ENCODE data around the gene PHF21B. TPM values are rescaled to one million over a fixed set of nuclear protein-coding genes. Genes with fewer than 3 reads are reported as not detected.
A peak's percentile ranks its signal among the peaks of the same experiment; 100 is the strongest.

PHF21B gene
- total and polyA plus RNA-seq, 2 of the 8 experiments (the other 6 are each of a cell fraction or from before 2014, with no cell fraction given), result 19.3 to 68.1 TPM

- TF ChIP-seq RXRA (IDR thresholded peaks at IDR 0.05; ENCODE audit: insufficient read depth, low read depth, low read length) (no peak), RAD21 (IDR thresholded peaks at IDR 0.05 in 1 of 2, conservative IDR thresholded peaks at IDR 0.05 in 1 of 2; ENCODE audit: low read depth in 2 of 2, low read length in 2 of 2) (peak; percentile 75 to 84), EZH2 (IDR thresholded peaks at IDR 0.05; ENCODE audit: low read depth, low read length, severe bottlenecking) (no peak), SIRT6 (IDR thresholded peaks at IDR 0.05; ENCODE audit: low read length) (no peak), CTBP2 (IDR thresholded peaks at IDR 0.05; ENCODE audit: borderline replicate concordance, insufficient read depth, insufficient read length, low read length) (no peak), E2F6 (IDR thresholded peaks at IDR 0.05) (no peak), ZNF274 (IDR thresholded peaks at IDR 0.05; ENCODE audit: borderline replicate concordance, extremely low read depth, low read length) (no peak), CHD1 (IDR thresholded peaks at IDR 0.05; ENCODE audit: low read depth, low read length) (no peak), KDM4A (IDR thresholded peaks at IDR 0.05; ENCODE audit: low read depth, low read length, severe bottlenecking) (no peak), SIX5 (IDR thresholded peaks at IDR 0.05; ENCODE audit: low read depth, low read length) (no peak), SP4 (IDR thresholded peaks at IDR 0.05; ENCODE audit: low read length) (peak; percentile 92; the same call in 1 of the 2 replicates), JUND (IDR thresholded peaks at IDR 0.05; ENCODE audit: low read length) (0 out of 2 replicates have a peak, but pooled peaks have one; percentile 14), BCL11A (IDR thresholded peaks at IDR 0.05; ENCODE audit: low read depth in 2 of 2, low read length in 2 of 2) (no peak), CHD2 (IDR thresholded peaks at IDR 0.05; ENCODE audit: low read length) (peak; percentile 58), SAP30 (IDR thresholded peaks at IDR 0.05; ENCODE audit: insufficient read depth, insufficient replicate concordance, low read length) (peak; percentile 71), JUN (IDR thresholded peaks at IDR 0.05; ENCODE audit: low read depth, low read length) (no peak), SUZ12 (IDR thresholded peaks at IDR 0.05; ENCODE audit: low read length) (no peak), BACH1 (IDR thresholded peaks at IDR 0.05; ENCODE audit: low read length) (peak; percentile 83), EP300 (IDR thresholded peaks at IDR 0.05; ENCODE audit: borderline replicate concordance in 1 of 2, low read depth in 2 of 2, low read length in 2 of 2) (peak in 1 of 2 experiments; percentile 61; a peak in 1 of 3 replicates), TCF12 (IDR thresholded peaks at IDR 0.05; ENCODE audit: low read depth, low read length) (0 out of 2 replicates have a peak, but pooled peaks have one; percentile 23), RNF2 (IDR thresholded peaks at IDR 0.05; ENCODE audit: borderline replicate concordance, low read depth, low read length, missing control alignments, poor library complexity, severe bottlenecking) (no peak)
Measured at GRCh38 chr22:44975427-44976262, 34.2 kb downstream of the PHF21B start (continued).

All from H1 (cell line).